ENCODE measurements around the gene CD79B. TPM values are rescaled to one million over a fixed set of nuclear protein-coding genes. Genes with fewer than 3 reads are reported as not detected.
A peak's percentile ranks its signal among the peaks of the same experiment; 100 is the strongest.
"Not testable (repeated sequence)": the region's sequence is repeated elsewhere in the genome, so short reads cannot be mapped to it uniquely, and the experiment has no call there.

CD79B gene
- total RNA-seq, 4 donors from 2014 or later, result 2.4 to 44.6 (median 4.4) TPM; not detected in 1

- peaks cover 0 to 13% (median 0%) of the 10 kb centered on the region in 4 donors for H3K4me1 ChIP-seq
- peak; percentile 38 to 79 (median 74) for DNase-seq
- no peaks in the 10 kb centered on the region for H3K27me3 ChIP-seq
- H3K36me3 ChIP-seq, result no peaks in the 10 kb centered on the region
- no peaks in the 10 kb centered on the region for H3K9me3 ChIP-seq
- peak overlapping the region in 2 of 4 donors; percentile 23 to 91 for H3K27ac ChIP-seq
- TF ChIP-seq CTCF (IDR thresholded peaks at IDR 0.05), result no peak
- no peak for TF ChIP-seq POLR2A (IDR thresholded peaks at IDR 0.05)
- no peak overlapping the region for H3K4me3 ChIP-seq
Measured at GRCh38 chr17:63925615-63926014, 6.5 kb downstream of the CD79B start.

DNA sequence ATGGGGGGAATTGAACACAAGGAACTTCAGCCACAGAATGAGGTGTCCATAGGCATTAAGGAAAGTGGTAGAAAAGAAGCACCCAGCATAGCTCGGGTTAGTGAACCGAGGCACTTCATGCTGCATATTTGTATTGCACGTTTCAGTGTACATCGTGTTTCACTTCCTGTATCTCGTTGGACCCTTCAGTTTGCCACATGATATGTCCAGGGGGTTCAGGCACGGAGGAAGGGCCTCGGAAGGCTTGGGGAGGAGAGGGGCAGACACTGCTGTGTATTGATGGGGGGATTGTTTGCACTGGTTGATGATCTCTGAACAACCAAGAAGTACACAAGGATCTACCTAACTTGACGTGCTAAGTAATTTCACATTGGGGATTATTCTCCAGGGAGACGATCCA is 9.7 kb downstream of the CD79B start:
- not testable (repeated sequence) for H3K27me3 ChIP-seq, H3K36me3 ChIP-seq, H3K4me1 ChIP-seq, H3K4me3 ChIP-seq, H3K9me3 ChIP-seq
- peak overlapping the region in 1 of 4 donors; percentile 66 for H3K27ac ChIP-seq
- DNase-seq, result peak in 1 of 3 donors; percentile 53

DNA sequence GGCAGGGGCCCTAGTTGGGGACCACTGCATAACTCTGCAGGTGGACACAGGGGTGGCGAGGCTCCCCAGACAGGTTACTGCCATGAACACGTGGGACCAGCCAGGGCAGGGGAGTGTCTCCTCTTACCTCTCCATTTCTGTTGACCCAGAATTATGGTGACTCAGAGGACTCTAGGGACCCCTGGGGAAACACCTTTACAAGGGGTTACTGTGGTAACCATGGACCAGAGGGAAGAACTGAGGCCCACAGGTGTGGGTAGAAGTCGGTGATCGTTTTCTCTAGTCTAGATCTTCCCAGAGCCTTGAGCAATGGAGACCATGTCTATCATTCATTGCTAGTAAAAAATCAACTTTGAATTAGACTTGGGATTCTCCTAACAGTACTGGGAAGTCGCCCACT is 11.4 kb downstream of the CD79B start:
- not testable (repeated sequence) for DNase-seq, H3K36me3 ChIP-seq, H3K4me1 ChIP-seq, H3K9me3 ChIP-seq, H3K27me3 ChIP-seq, H3K4me3 ChIP-seq
- peak overlapping the region in 1 of 4 donors; percentile 7 for H3K27ac ChIP-seq

GRCh38 chr17:63920050-63920449 is 12.1 kb downstream of the CD79B start:
- H3K4me3 ChIP-seq, H3K36me3 ChIP-seq, H3K9me3 ChIP-seq, H3K27me3 ChIP-seq, H3K4me1 ChIP-seq, DNase-seq: not testable (repeated sequence)
- peak overlapping the region in 1 of 4 donors; percentile 1 for H3K27ac ChIP-seq

- Histone ChIP-seq H3K36me3 (no peaks in the 10 kb centered on the region), H3K27me3 (no peaks in the 10 kb centered on the region), H3K4me3 (no peak overlapping the region), H3K4me1 (peaks cover 0 to 4% (median 0%) of the 10 kb centered on the region in 4 donors), H3K27ac (no peak overlapping the region), H3K9me3 (no peaks in the 10 kb centered on the region)
- TF ChIP-seq POLR2A (IDR thresholded peaks at IDR 0.05), result no peak
- TF ChIP-seq CTCF (IDR thresholded peaks at IDR 0.05), result peak; percentile 89 to 96 (median 94)
- peak in 2 of 3 donors; percentile 77 to 89 for DNase-seq
Measured at GRCh38 chr17:63919311-63919723, 12.8 kb downstream of the CD79B start.

DNA sequence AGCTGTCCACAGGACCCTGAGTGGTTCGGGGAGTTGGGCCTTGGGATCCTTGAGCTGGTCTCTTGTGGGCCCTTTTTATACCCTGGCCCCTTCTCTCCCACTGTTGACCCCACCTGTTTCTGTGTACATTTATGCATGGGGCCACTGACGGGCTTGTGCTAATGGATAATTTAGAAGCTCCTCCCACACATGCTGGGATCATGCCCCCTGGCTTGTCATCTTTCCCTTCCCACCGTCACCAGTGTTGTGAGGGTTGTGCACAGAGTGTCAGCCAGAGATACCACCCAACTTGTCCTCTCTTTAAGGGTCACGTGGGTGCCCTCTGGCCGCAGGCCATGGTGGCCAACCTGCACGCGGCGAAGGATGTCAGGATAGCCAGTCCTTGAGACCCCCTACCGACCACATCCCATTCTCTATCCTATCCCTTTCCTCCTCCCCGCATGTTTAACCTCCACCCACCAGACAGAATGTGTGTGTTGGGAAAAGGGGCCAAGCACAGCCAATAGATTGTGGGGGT is 13.3 kb downstream of the CD79B start, which contains the start of gene GH1:
GH1 (minus strand) TSS at position 51 of the 517 bp plus-strand sequence. CDS start 63 bp downstream, outside the sequence.
- not testable (repeated sequence) for H3K4me1 ChIP-seq, H3K27ac ChIP-seq, H3K4me3 ChIP-seq, H3K9me3 ChIP-seq, H3K36me3 ChIP-seq, H3K27me3 ChIP-seq
- DNase-seq, result peak in 1 of 3 donors; percentile 19

- H3K27me3 ChIP-seq, result no peaks in the 10 kb centered on the region
- H3K36me3 ChIP-seq, result no peaks in the 10 kb centered on the region
- TF ChIP-seq POLR2A (IDR thresholded peaks at IDR 0.05) (no peak), CTCF (IDR thresholded peaks at IDR 0.05) (no peak)
- peaks cover 0 to 4% (median 0%) of the 10 kb centered on the region in 4 donors for H3K4me1 ChIP-seq
- no peaks in the 10 kb centered on the region for H3K9me3 ChIP-seq
- no peak overlapping the region for H3K4me3 ChIP-seq
- peak in 1 of 3 donors; percentile 41 for DNase-seq
- H3K27ac ChIP-seq, result no peak overlapping the region
Measured at GRCh38 chr17:63918305-63918704, 13.8 kb downstream of the CD79B start.

- DNase-seq, result peak in 1 of 3 donors; percentile 41
- peaks cover 0 to 4% (median 0%) of the 10 kb centered on the region in 4 donors for H3K4me1 ChIP-seq
- no peaks in the 10 kb centered on the region for H3K36me3 ChIP-seq
- H3K4me3 ChIP-seq, result no peak overlapping the region
- TF ChIP-seq POLR2A (IDR thresholded peaks at IDR 0.05) (no peak), CTCF (IDR thresholded peaks at IDR 0.05) (no peak)
- H3K9me3 ChIP-seq, result no peaks in the 10 kb centered on the region
- H3K27ac ChIP-seq, result no peak overlapping the region
- H3K27me3 ChIP-seq, result no peaks in the 10 kb centered on the region
Measured at GRCh38 chr17:63917646-63918045, 14.5 kb downstream of the CD79B start.

- DNase-seq, result peak in 1 of 3 donors; percentile 18
- not testable (repeated sequence) for H3K27ac ChIP-seq
Measured at GRCh38 chr17:63917206-63917605, 14.9 kb downstream of the CD79B start.

More at GRCh38 chr17:63917206-63917605, 14.9 kb downstream of the CD79B start:
- H3K4me1 ChIP-seq, H3K36me3 ChIP-seq, H3K9me3 ChIP-seq, H3K27me3 ChIP-seq, H3K4me3 ChIP-seq: not testable (repeated sequence)
